ENCODE results near the gene ZFAND3.

DNA sequence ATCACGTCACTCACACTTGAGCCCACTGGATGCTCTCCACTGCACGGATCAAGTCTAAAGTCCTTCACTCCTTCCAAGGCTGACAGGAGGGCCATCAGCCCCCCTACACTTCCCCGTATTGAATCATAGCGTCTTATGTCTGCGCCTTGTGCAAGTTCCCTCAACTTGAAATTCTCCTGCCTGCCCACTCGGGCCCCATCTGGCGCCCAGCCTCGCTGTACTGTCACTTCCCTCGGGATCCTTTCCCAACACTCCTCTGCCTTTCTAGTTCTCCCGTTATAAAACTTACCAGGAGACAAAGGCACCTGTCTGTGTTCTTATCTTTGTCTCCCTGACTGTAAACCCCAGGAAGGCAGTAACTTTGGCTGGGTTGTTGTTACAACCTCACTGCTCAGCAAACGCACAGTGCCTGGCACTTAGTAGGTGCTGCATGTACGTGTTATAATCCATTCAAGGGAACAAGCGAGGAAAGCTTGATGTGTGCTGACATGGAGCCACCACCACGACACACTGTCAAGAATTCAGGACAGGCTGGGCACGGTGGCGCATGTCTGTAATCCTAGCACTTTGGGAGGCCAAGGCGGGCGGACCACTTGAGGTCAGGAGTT, 33.8 kb upstream of the ZFAND3 start:
- TF ChIP-seq, protein P1, sequence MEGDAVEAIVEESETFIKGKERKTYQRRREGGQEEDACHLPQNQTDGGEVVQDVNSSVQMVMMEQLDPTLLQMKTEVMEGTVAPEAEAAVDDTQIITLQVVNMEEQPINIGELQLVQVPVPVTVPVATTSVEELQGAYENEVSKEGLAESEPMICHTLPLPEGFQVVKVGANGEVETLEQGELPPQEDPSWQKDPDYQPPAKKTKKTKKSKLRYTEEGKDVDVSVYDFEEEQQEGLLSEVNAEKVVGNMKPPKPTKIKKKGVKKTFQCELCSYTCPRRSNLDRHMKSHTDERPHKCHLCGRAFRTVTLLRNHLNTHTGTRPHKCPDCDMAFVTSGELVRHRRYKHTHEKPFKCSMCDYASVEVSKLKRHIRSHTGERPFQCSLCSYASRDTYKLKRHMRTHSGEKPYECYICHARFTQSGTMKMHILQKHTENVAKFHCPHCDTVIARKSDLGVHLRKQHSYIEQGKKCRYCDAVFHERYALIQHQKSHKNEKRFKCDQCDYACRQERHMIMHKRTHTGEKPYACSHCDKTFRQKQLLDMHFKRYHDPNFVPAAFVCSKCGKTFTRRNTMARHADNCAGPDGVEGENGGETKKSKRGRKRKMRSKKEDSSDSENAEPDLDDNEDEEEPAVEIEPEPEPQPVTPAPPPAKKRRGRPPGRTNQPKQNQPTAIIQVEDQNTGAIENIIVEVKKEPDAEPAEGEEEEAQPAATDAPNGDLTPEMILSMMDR (optimal IDR thresholded peaks at IDR 0.05 in 1 of 3, IDR thresholded peaks at IDR 0.05 in 1 of 3, conservative IDR thresholded peaks at IDR 0.05 in 1 of 3; ENCODE audit: extremely low read depth in 1 of 3, insufficient read depth in 2 of 3, low read length in 3 of 3): no peak
- TF ChIP-seq EZH2 (IDR thresholded peaks at IDR 0.05; ENCODE audit: low read length): no peak

Data from keratinocyte (primary cell).